K562 (cell line): ENCODE results near the gene EXOC3. TPM values are rescaled to one million over a fixed set of nuclear protein-coding genes. Genes with fewer than 3 reads are reported as not detected.
A peak's percentile ranks its signal among the peaks of the same experiment; 100 is the strongest.
"Not testable (repeated sequence)": the region's sequence is repeated elsewhere in the genome, so short reads cannot be mapped to it uniquely, and the experiment has no call there.

Experiments
- ATAC-seq: fragments of 200-7000 bp; cut with Tn5 transposase; 3 replicates; pipeline ENCODE4 v1.9.1; 2020; ENCODE audit warnings: moderate library complexity
- BruUV-seq: library from RNA; stranded (reverse); fragments of 400-500 nt; replicated peaks from 2 replicates; lab custom pipeline; 2021; lab: Mats Ljungman, UMichigan
- CTCF ChIA-PET: fragments of 300-600 bp; formaldehyde crosslinking; extraction: SDS; loops from one replicate; lab custom pipeline; 2021; ENCODE audit warnings: low intra/inter-chr PET ratio; lab: Yijun Ruan, JAX
- POLR2A ChIA-PET: fragments of 300-600, 350-650 bp; sonication (Branson Sonifier 250); formaldehyde crosslinking; extraction: SDS; loops from one replicate; lab custom pipeline; 2021; ENCODE audit warnings: antibody characterized with exemption, inconsistent platforms; lab: Yijun Ruan, JAX
- DNase-seq, 4 experiments: peaks; one replicate each; pipeline versions ENCODE4 v3.0.0 to v3.0.0-alpha.2; 2011 to 2018; ENCODE audit warnings: low spot score in 3 of 4, mixed read lengths in 3 of 4; ENCODE audit errors: extremely low read depth in 1 of 4
- FAIRE-seq: peaks from 2 replicates; lab custom pipeline; 2011; peaks lifted over from hg19 to GRCh38; lab: Jason Lieb, UNC
- H2AFZ ChIP-seq: 2 replicates; pipeline ENCODE4 v1.6.0; 2011; ENCODE audit warnings: low read depth, low read length, control low read depth, inconsistent platforms
- H3K27ac ChIP-seq: fragments of 200-600 bp; 3 replicates; pipeline ENCODE4 v1.8.0; 2011; ENCODE audit warnings: low read depth, mild to moderate bottlenecking, control low read depth, inconsistent platforms, low read length, moderate library complexity, mixed read lengths; ENCODE audit errors: extremely low read depth
- H3K27me3 ChIP-seq, 2 experiments: fragments of 300-600 bp in 1 of 2; 2 replicates in 1 of 2; 3 replicates in 1 of 2; pipeline versions ENCODE4 v1.6.0 to v1.8.0; 2011; ENCODE audit warnings: inconsistent platforms in 2 of 2, low read length in 2 of 2, mild to moderate bottlenecking in 1 of 2, mixed read lengths in 1 of 2, moderate library complexity in 1 of 2; ENCODE audit not compliant: control insufficient read depth in 2 of 2, insufficient read depth in 2 of 2
- H3K36me3 ChIP-seq: fragments of 300-600 bp; 3 replicates; pipeline ENCODE4 v1.8.0; 2011; ENCODE audit warnings: mild to moderate bottlenecking, low read length, inconsistent platforms; ENCODE audit not compliant: control insufficient read depth, insufficient read depth
- H3K4me1 ChIP-seq, 2 experiments: fragments of 200-600 bp in 1 of 2; replicated peaks in 1 of 2; 2 replicates in 1 of 2; 3 replicates in 1 of 2; pipeline versions ENCODE4 v1.5.1 to v1.8.0; 2011; ENCODE audit warnings: inconsistent platforms in 2 of 2, low read length in 2 of 2, mild to moderate bottlenecking in 1 of 2, mixed read lengths in 1 of 2, moderate library complexity in 1 of 2; ENCODE audit not compliant: control insufficient read depth in 2 of 2, insufficient read depth in 2 of 2
- H3K4me2 ChIP-seq: 2 replicates; pipeline ENCODE4 v1.6.1; 2011; ENCODE audit warnings: low read length, control low read depth, inconsistent platforms, mixed read lengths; ENCODE audit not compliant: insufficient read depth
- H3K4me3 ChIP-seq: fragments of 200-600 bp; sonication (generic), shearing (Covaris generic); 2 replicates; pipeline ENCODE4 v1.5.1; 2016; ENCODE audit warnings: control low read depth, inconsistent platforms
- H3K79me2 ChIP-seq: fragments of 200-600 bp; 3 replicates; pipeline ENCODE4 v1.8.0; 2011; ENCODE audit warnings: low read length, inconsistent platforms; ENCODE audit not compliant: control insufficient read depth, insufficient read depth
- H3K9ac ChIP-seq, 2 experiments: 2 replicates each; pipeline versions ENCODE4 v1.6.0 to v1.6.1; 2011; ENCODE audit warnings: low read depth in 2 of 2, low read length in 2 of 2, control low read depth in 1 of 2, inconsistent platforms in 1 of 2, mild to moderate bottlenecking in 1 of 2, mixed read lengths in 1 of 2; ENCODE audit not compliant: insufficient read depth in 1 of 2
- H3K9me1 ChIP-seq: one replicate; pipeline ENCODE4 v1.6.0; 2011; ENCODE audit warnings: inconsistent platforms, mild to moderate bottlenecking, low read length, moderate library complexity; ENCODE audit not compliant: control insufficient read depth, insufficient read depth
- H3K9me3 ChIP-seq: replicated peaks from 2 replicates; pipeline ENCODE4 v1.5.1; 2011; ENCODE audit warnings: low read depth, low read length, inconsistent platforms; ENCODE audit not compliant: control insufficient read depth, insufficient read depth
- H4K20me1 ChIP-seq: replicated peaks from 2 replicates; pipeline ENCODE4 v1.6.1; 2011; ENCODE audit warnings: low read length, inconsistent platforms, mixed read lengths; ENCODE audit not compliant: control insufficient read depth, insufficient read depth
- E2F6 ChIP-seq, 2 experiments: IDR thresholded peaks; 2 replicates each; pipeline ENCODE4 v1.6.1; 2011; ENCODE audit warnings: borderline replicate concordance in 1 of 2, control low read depth in 1 of 2, low read depth in 1 of 2, low read length in 1 of 2, mild to moderate bottlenecking in 1 of 2, mixed read lengths in 1 of 2, moderate library complexity in 1 of 2; ENCODE audit not compliant: insufficient read depth in 1 of 2, insufficient read length in 1 of 2, poor library complexity in 1 of 2, severe bottlenecking in 1 of 2; ENCODE audit errors: extremely low read depth in 1 of 2
- WGBS: fragments of 100-300 bp; shearing (Covaris generic); methylation state at CpG from one replicate; pipeline ENCODE4 v1.1.6; 2016; ENCODE audit warnings: low coverage, mixed read lengths; ENCODE audit not compliant: insufficient coverage; ENCODE audit errors: missing lambda C conversion rate; 5-methylcytosine and 5-hydroxymethylcytosine counted together
- in situ Hi-C: fragments of 300-500 bp; cut with MboI; formaldehyde crosslinking; loops from 4 replicates; pipeline ENCODE4 v1.15.0; 2018; ENCODE audit warnings: inconsistent platforms, mixed read lengths
- intact Hi-C: fragments of 100-400 bp; cut with micrococcal nuclease; formaldehyde crosslinking; loops from 2 replicates; pipeline ENCODE4 v1.14.2; 2022
- polyA plus RNA-seq, 8 experiments: library from polyadenylated mRNA; depleted of rRNA in 4 of 8; stranded (reverse) in 5 of 8; unstranded in 3 of 8; fragments of >200 nt; fragmentation: Nextera tagmentation in 2 of 8; fragmentation: Illumina TruSeq in 1 of 8; extraction: Ambion mirVana in 2 of 8; extraction: Trizol in 1 of 8; gene quantifications; 2 replicates each; pipeline versions ENCODE4 v1.2.1 to v1.2.3, GENCODE V29; 2011 to 2014; ENCODE audit warnings: inconsistent platforms in 1 of 8, missing spikeins in 1 of 8
- total RNA-seq, 7 experiments: library from RNA; depleted of rRNA in 6 of 7; stranded (reverse); fragments of >200 nt in 6 of 7; fragmentation: Illumina TruSeq in 2 of 7; extraction: Trizol in 2 of 7; gene quantifications; 2 replicates each; pipeline versions ENCODE4 v1.2.1 to v1.2.3, GENCODE V29; 2011 to 2021; ENCODE audit warnings: low replicate concordance in 1 of 7

The EXOC3 gene
- total and polyA plus RNA-seq, 9 of the 15 experiments (the other 6 are each of a cell fraction or from before 2014, with no cell fraction given), result 1.4 to 41.9 (median 22.4) TPM

GRCh38 chr5:402219-402614, 40.8 kb upstream of the EXOC3 start:
- CTCF ChIA-PET, H3K79me2 ChIP-seq, H4K20me1 ChIP-seq, H3K9ac ChIP-seq, H3K27ac ChIP-seq, FAIRE-seq, DNase-seq, in situ Hi-C loops, ATAC-seq, H3K4me2 ChIP-seq, H3K9me1 ChIP-seq, H3K36me3 ChIP-seq, intact Hi-C loops, BruUV-seq, H3K4me3 ChIP-seq, H3K9me3 ChIP-seq, H2AFZ ChIP-seq: not testable (repeated sequence)
- H3K27me3 ChIP-seq, result peaks cover 80 to 87% of the 10 kb centered on the region in 2 experiments
- H3K4me1 ChIP-seq, result peaks cover 0 to 22% of the 10 kb centered on the region in 2 experiments; a peak in 2 of 5 replicates
- TF ChIP-seq E2F6 (IDR thresholded peaks at IDR 0.05; ENCODE audit: borderline replicate concordance in 1 of 2, extremely low read depth in 1 of 2, insufficient read depth in 1 of 2, insufficient read length in 1 of 2, low read depth in 1 of 2, low read length in 1 of 2, poor library complexity in 1 of 2, severe bottlenecking in 1 of 2), result peak; percentile 68 to 74
- POLR2A ChIA-PET, result interaction anchor here (1.4 kb wide), 1 partner anchor 12 kb away, joined by 4 read pairs; no protein-coding TSS in a partner anchor
- WGBS, result 0% methylated on average over 11 of the region's 17 CpGs
